Measurements from ENCODE around the gene ACLY. TPM values are rescaled to one million over a fixed set of nuclear protein-coding genes. Genes with fewer than 3 reads are reported as not detected.

Gene ACLY
- total RNA-seq, 2 experiments from 2014 or later = 177 to 185 TPM

GRCh38 chr17:41909088-41909487, 9.7 kb downstream of the ACLY start:
- Mint-ChIP-seq H3K27ac (no peak overlapping the region), H3K36me3 (ENCODE audit: low read depth) (peaks cover 71% of the 10 kb centered on the region), H3K27me3 (ENCODE audit: low read depth) (no peaks in the 10 kb centered on the region), H3K4me3 (no peak overlapping the region), H3K9me3 (ENCODE audit: insufficient read depth) (no peaks in the 10 kb centered on the region), H3K4me1 (ENCODE audit: low read depth) (peaks cover 6% of the 10 kb centered on the region)
- ATAC-seq = no peak
- DNase-seq = no peak
- ChIA-PET CTCF (no interaction called here), POLR2A (interaction anchor here (1.6 kb wide), 1 partner anchor 9 kb away, joined by 8 read pairs; the partner anchor contains the start of gene ACLY)

GRCh38 chr17:41907633-41908539, 10.9 kb downstream of the ACLY start:
- H3K27ac Mint-ChIP-seq = no peak overlapping the region
- no peaks in the 10 kb centered on the region for H3K9me3 Mint-ChIP-seq (ENCODE audit: insufficient read depth)
- H3K4me3 Mint-ChIP-seq = no peak overlapping the region
- ChIA-PET CTCF (no interaction called here), POLR2A (no interaction called here)
- DNase-seq (no peak), ATAC-seq (no peak)
- H3K4me1 Mint-ChIP-seq (ENCODE audit: low read depth) = peaks cover under 1% of the 10 kb centered on the region
- H3K27me3 Mint-ChIP-seq (ENCODE audit: low read depth) = no peaks in the 10 kb centered on the region
- peaks cover 66% of the 10 kb centered on the region for H3K36me3 Mint-ChIP-seq (ENCODE audit: low read depth)

GRCh38 chr17:41907185-41907556, 11.6 kb downstream of the ACLY start:
- POLR2A ChIA-PET = no interaction called here
- H3K27me3 Mint-ChIP-seq (ENCODE audit: low read depth) = no peaks in the 10 kb centered on the region
- CTCF ChIA-PET = no interaction called here
- H3K4me1 Mint-ChIP-seq (ENCODE audit: low read depth) = no peaks in the 10 kb centered on the region
- DNase-seq (no peak), ATAC-seq (no peak)
- H3K9me3 Mint-ChIP-seq (ENCODE audit: insufficient read depth) = no peaks in the 10 kb centered on the region
- no peak overlapping the region for H3K4me3 Mint-ChIP-seq
- no peak overlapping the region for H3K27ac Mint-ChIP-seq
- peaks cover 61% of the 10 kb centered on the region for H3K36me3 Mint-ChIP-seq (ENCODE audit: low read depth)

GRCh38 chr17:41906465-41907184, 12.1 kb downstream of the ACLY start:
- Mint-ChIP-seq H3K4me3 (no peak overlapping the region), H3K4me1 (ENCODE audit: low read depth) (no peaks in the 10 kb centered on the region), H3K27ac (no peak overlapping the region), H3K36me3 (ENCODE audit: low read depth) (peaks cover 64% of the 10 kb centered on the region), H3K27me3 (ENCODE audit: low read depth) (no peaks in the 10 kb centered on the region), H3K9me3 (ENCODE audit: insufficient read depth) (no peaks in the 10 kb centered on the region)
- no peak for ATAC-seq
- no peak for DNase-seq
- ChIA-PET CTCF (no interaction called here), POLR2A (interaction anchor here (1.2 kb wide), 1 partner anchor 42 kb away, joined by 3 read pairs; the partner anchor contains the start of gene KLHL11)

- DNase-seq (no peak), ATAC-seq (peak; percentile 15)
- H3K27ac Mint-ChIP-seq = no peak overlapping the region
- H3K9me3 Mint-ChIP-seq (ENCODE audit: insufficient read depth) = no peaks in the 10 kb centered on the region
- H3K27me3 Mint-ChIP-seq (ENCODE audit: low read depth) = no peaks in the 10 kb centered on the region
- no peaks in the 10 kb centered on the region for H3K4me1 Mint-ChIP-seq (ENCODE audit: low read depth)
- peaks cover 60% of the 10 kb centered on the region for H3K36me3 Mint-ChIP-seq (ENCODE audit: low read depth)
- H3K4me3 Mint-ChIP-seq = no peak overlapping the region
- CTCF ChIA-PET = no interaction called here
- POLR2A ChIA-PET = interaction anchor here (1.2 kb wide), 1 partner anchor 40 kb away, joined by 3 read pairs; the partner anchor contains the start of gene KLHL11
Measured at GRCh38 chr17:41905172-41905571, 13.6 kb downstream of the ACLY start.

- ChIA-PET POLR2A (no interaction called here), CTCF (no interaction called here)
- no peak for DNase-seq
- no peaks in the 10 kb centered on the region for H3K4me1 Mint-ChIP-seq (ENCODE audit: low read depth)
- no peaks in the 10 kb centered on the region for H3K27me3 Mint-ChIP-seq (ENCODE audit: low read depth)
- H3K36me3 Mint-ChIP-seq (ENCODE audit: low read depth) = peaks cover 54% of the 10 kb centered on the region
- H3K4me3 Mint-ChIP-seq = no peak overlapping the region
- no peak for ATAC-seq
- peak overlapping the region; percentile 2 for H3K27ac Mint-ChIP-seq
- no peaks in the 10 kb centered on the region for H3K9me3 Mint-ChIP-seq (ENCODE audit: insufficient read depth)
Measured at GRCh38 chr17:41904242-41904841, 14.4 kb downstream of the ACLY start.

GRCh38 chr17:41901646-41902045, 17.1 kb downstream of the ACLY start:
- ATAC-seq (no peak), DNase-seq (no peak)
- Mint-ChIP-seq H3K9me3 (ENCODE audit: insufficient read depth) (no peaks in the 10 kb centered on the region), H3K4me1 (ENCODE audit: low read depth) (no peaks in the 10 kb centered on the region), H3K27me3 (ENCODE audit: low read depth) (no peaks in the 10 kb centered on the region), H3K4me3 (no peak overlapping the region), H3K36me3 (ENCODE audit: low read depth) (peaks cover 60% of the 10 kb centered on the region), H3K27ac (no peak overlapping the region)
- CTCF ChIA-PET = no interaction called here
- POLR2A ChIA-PET = no interaction called here

- no peak overlapping the region for H3K27ac Mint-ChIP-seq
Measured at GRCh38 chr17:41896726-41897125, 22.0 kb downstream of the ACLY start.

GRCh38 chr17:41895617-41896016, 23.1 kb downstream of the ACLY start:
- Mint-ChIP-seq H3K4me1 (ENCODE audit: low read depth) (no peaks in the 10 kb centered on the region), H3K9me3 (ENCODE audit: insufficient read depth) (no peaks in the 10 kb centered on the region), H3K27me3 (ENCODE audit: low read depth) (no peaks in the 10 kb centered on the region), H3K4me3 (no peak overlapping the region), H3K27ac (no peak overlapping the region), H3K36me3 (ENCODE audit: low read depth) (peaks cover 61% of the 10 kb centered on the region)
- DNase-seq (no peak), ATAC-seq (no peak)
- ChIA-PET POLR2A (no interaction called here), CTCF (no interaction called here)

More at GRCh38 chr17:41896726-41897125, 22.0 kb downstream of the ACLY start:
- no peaks in the 10 kb centered on the region for H3K27me3 Mint-ChIP-seq (ENCODE audit: low read depth)
- ATAC-seq = no peak
- H3K4me3 Mint-ChIP-seq = no peak overlapping the region
- no peaks in the 10 kb centered on the region for H3K9me3 Mint-ChIP-seq (ENCODE audit: insufficient read depth)
- ChIA-PET CTCF (no interaction called here), POLR2A (no interaction called here)
- H3K36me3 Mint-ChIP-seq (ENCODE audit: low read depth) = peaks cover 69% of the 10 kb centered on the region
- no peaks in the 10 kb centered on the region for H3K4me1 Mint-ChIP-seq (ENCODE audit: low read depth)
- no peak for DNase-seq

GRCh38 chr17:41894791-41895331, 23.9 kb downstream of the ACLY start:
- DNase-seq (no peak), ATAC-seq (no peak)
- peaks cover 62% of the 10 kb centered on the region for H3K36me3 Mint-ChIP-seq (ENCODE audit: low read depth)
- POLR2A ChIA-PET = interaction anchor here (0.5 to 0.6 kb wide), 2 partner anchors 259 to 340 kb away, joined by 3 read pairs; no protein-coding TSS in a partner anchor
- CTCF ChIA-PET = no interaction called here
- peak overlapping the region; percentile 33 for H3K27ac Mint-ChIP-seq
- no peaks in the 10 kb centered on the region for H3K4me1 Mint-ChIP-seq (ENCODE audit: low read depth)
- no peaks in the 10 kb centered on the region for H3K9me3 Mint-ChIP-seq (ENCODE audit: insufficient read depth)
- no peaks in the 10 kb centered on the region for H3K27me3 Mint-ChIP-seq (ENCODE audit: low read depth)
- no peak overlapping the region for H3K4me3 Mint-ChIP-seq

- DNase-seq (no peak), ATAC-seq (no peak)
- Mint-ChIP-seq H3K9me3 (ENCODE audit: insufficient read depth) (no peaks in the 10 kb centered on the region), H3K27me3 (ENCODE audit: low read depth) (no peaks in the 10 kb centered on the region), H3K4me1 (ENCODE audit: low read depth) (no peaks in the 10 kb centered on the region), H3K4me3 (no peak overlapping the region), H3K27ac (no peak overlapping the region), H3K36me3 (ENCODE audit: low read depth) (peaks cover 59% of the 10 kb centered on the region)
- POLR2A ChIA-PET = no interaction called here
- CTCF ChIA-PET = interaction anchor here (0.6 kb wide), 1 partner anchor 38 kb away, joined by 4 read pairs; no protein-coding TSS in a partner anchor
Measured at GRCh38 chr17:41893384-41893783, 25.4 kb downstream of the ACLY start.

GRCh38 chr17:41892021-41892376, 26.8 kb downstream of the ACLY start:
- no peak overlapping the region for H3K27ac Mint-ChIP-seq
- ChIA-PET POLR2A (interaction anchor here (0.7 kb wide), 1 partner anchor 85 kb away, joined by 3 read pairs; no protein-coding TSS in a partner anchor), CTCF (no interaction called here)
- no peak for ATAC-seq
- no peak overlapping the region for H3K4me3 Mint-ChIP-seq
- peaks cover 61% of the 10 kb centered on the region for H3K36me3 Mint-ChIP-seq (ENCODE audit: low read depth)
- no peaks in the 10 kb centered on the region for H3K9me3 Mint-ChIP-seq (ENCODE audit: insufficient read depth)
- H3K27me3 Mint-ChIP-seq (ENCODE audit: low read depth) = no peaks in the 10 kb centered on the region
- H3K4me1 Mint-ChIP-seq (ENCODE audit: low read depth) = no peaks in the 10 kb centered on the region
- no peak for DNase-seq
